SK-N-SH (cell line): ENCODE results near the gene MRFAP1. TPM values are rescaled to one million over a fixed set of nuclear protein-coding genes. Genes with fewer than 3 reads are reported as not detected.

Source experiments
- CTCF ChIA-PET: fragments of 300-600, 350-600 bp; formaldehyde crosslinking; extraction: SDS; loops from one replicate; lab custom pipeline; 2021; lab: Yijun Ruan, JAX
- POLR2A ChIA-PET: fragments of 350-600 bp; sonication (Branson Sonifier 250); formaldehyde crosslinking; extraction: SDS; loops from one replicate; lab custom pipeline; 2020; ENCODE audit warnings: antibody characterized with exemption, inconsistent platforms; lab: Yijun Ruan, JAX
- DNase-seq: peaks from one replicate; pipeline ENCODE4 v3.0.0; 2012
- H2AFZ ChIP-seq: fragments of 200-600 bp; sonication (generic); 2 replicates; pipeline ENCODE4 v1.8.1; 2016; ENCODE audit warnings: antibody characterized with exemption, mild to moderate bottlenecking, low read depth
- H3F3A ChIP-seq: fragments of 200-600 bp; sonication (generic); replicated peaks from 2 replicates; pipeline ENCODE3; 2016; ENCODE audit warnings: antibody characterized with exemption, mild to moderate bottlenecking; ENCODE audit not compliant: insufficient read depth
- H3K27ac ChIP-seq, 2 experiments: fragments of 200-500 bp in 1 of 2; fragments of 200-600 bp in 1 of 2; sonication (Bioruptor generic) in 1 of 2; sonication (generic), shearing (Covaris generic) in 1 of 2; 2 replicates each; pipeline versions ENCODE4 v1.5.1 to v1.6.1; 2014 to 2016; ENCODE audit warnings: low read depth in 2 of 2, inconsistent platforms in 1 of 2, low read length in 1 of 2, mild to moderate bottlenecking in 1 of 2, mixed read lengths in 1 of 2
- H3K27me3 ChIP-seq: fragments of 200-600 bp; sonication (generic), shearing (Covaris generic); 2 replicates; pipeline ENCODE4 v1.6.1; 2016; ENCODE audit warnings: mixed run types; ENCODE audit not compliant: insufficient read depth
- H3K36me3 ChIP-seq, 2 experiments: fragments of 200-500 bp in 1 of 2; fragments of 200-600 bp in 1 of 2; sonication (Bioruptor generic) in 1 of 2; sonication (generic) in 1 of 2; replicated peaks in 1 of 2; 2 replicates each; pipeline versions ENCODE3 to v1.5.1; 2014 to 2016; ENCODE audit warnings: low read length in 1 of 2, mild to moderate bottlenecking in 1 of 2; ENCODE audit not compliant: insufficient read depth in 2 of 2, control insufficient read depth in 1 of 2
- H3K4me1 ChIP-seq, 2 experiments: fragments of 200-500 bp in 1 of 2; fragments of 200-600 bp in 1 of 2; sonication (Bioruptor generic) in 1 of 2; sonication (generic), shearing (Covaris generic) in 1 of 2; 2 replicates each; pipeline versions ENCODE4 v1.5.1 to v1.6.1; 2014 to 2016; ENCODE audit warnings: low read depth in 1 of 2, low read length in 1 of 2, mixed run types in 1 of 2; ENCODE audit not compliant: insufficient read depth in 2 of 2, control insufficient read depth in 1 of 2
- H3K4me2 ChIP-seq: fragments of 200-600 bp; sonication (generic), shearing (Covaris generic); 2 replicates; pipeline ENCODE4 v1.6.1; 2017; ENCODE audit warnings: mixed run types
- H3K4me3 ChIP-seq, 2 experiments: fragments of 200-500 bp in 1 of 2; fragments of 200-600 bp in 1 of 2; sonication (Bioruptor generic) in 1 of 2; sonication (generic), shearing (Covaris generic) in 1 of 2; 2 replicates each; pipeline versions ENCODE4 v1.5.1 to v1.8.1; 2014 to 2016; ENCODE audit warnings: low read depth in 2 of 2, inconsistent platforms in 1 of 2, low read length in 1 of 2, mild to moderate bottlenecking in 1 of 2, mixed read lengths in 1 of 2, moderate library complexity in 1 of 2
- H3K79me2 ChIP-seq: fragments of 200-600 bp; sonication (generic); 2 replicates; pipeline ENCODE4 v1.8.1; 2017; ENCODE audit warnings: mild to moderate bottlenecking; ENCODE audit not compliant: insufficient read depth
- H3K9ac ChIP-seq: fragments of 200-600 bp; sonication (generic); 2 replicates; pipeline ENCODE4 v1.6.1; 2017; ENCODE audit warnings: mixed run types
- H3K9me2 ChIP-seq: fragments of 200-600 bp; sonication (generic); 2 replicates; pipeline ENCODE4 v1.6.1; 2017; ENCODE audit warnings: mixed run types
- H3K9me3 ChIP-seq: fragments of 200-600 bp; sonication (generic); 2 replicates; pipeline ENCODE4 v1.6.1; 2017; ENCODE audit warnings: mixed run types, mild to moderate bottlenecking, moderate library complexity
- H4K20me1 ChIP-seq: fragments of 200-600 bp; sonication (generic); 2 replicates; pipeline ENCODE4 v1.6.1; 2017; ENCODE audit warnings: mild to moderate bottlenecking, mixed run types; ENCODE audit not compliant: insufficient read depth
- FOSL2 ChIP-seq: IDR thresholded peaks from 2 replicates; pipeline ENCODE4 v1.4.0; 2012; ENCODE audit warnings: low read depth, mild to moderate bottlenecking, moderate library complexity, borderline replicate concordance
- FOXM1 ChIP-seq: IDR thresholded peaks from 2 replicates; pipeline ENCODE4 v1.4.0; 2012; ENCODE audit warnings: low read depth, mild to moderate bottlenecking
- JUND ChIP-seq: IDR thresholded peaks from 2 replicates; pipeline ENCODE4 v1.4.0; 2012
- MEF2A ChIP-seq: IDR thresholded peaks from 2 replicates; pipeline ENCODE4 v1.4.0; 2012; ENCODE audit warnings: low read depth, borderline replicate concordance
- NFIC ChIP-seq: IDR thresholded peaks from 2 replicates; pipeline ENCODE4 v1.4.0; 2012; ENCODE audit warnings: borderline replicate concordance
- POLR2AphosphoS5 ChIP-seq: IDR thresholded peaks from 2 replicates; pipeline ENCODE4 v1.6.1; 2012; ENCODE audit warnings: low read depth, low read length
- RAD21 ChIP-seq: IDR thresholded peaks from 2 replicates; pipeline ENCODE4 v1.6.1; 2012; ENCODE audit warnings: mild to moderate bottlenecking, low read length
- SMC3 ChIP-seq: IDR thresholded peaks from 2 replicates; pipeline ENCODE4 v1.6.1; 2012; ENCODE audit warnings: low read depth, low read length, improper control_type of control experiment
- TAF1 ChIP-seq: IDR thresholded peaks from 2 replicates; pipeline ENCODE4 v1.6.1; 2012; ENCODE audit warnings: low read depth, mild to moderate bottlenecking, low read length, moderate library complexity, borderline replicate concordance
- TCF12 ChIP-seq: IDR thresholded peaks from 2 replicates; pipeline ENCODE4 v1.4.0; 2012
- USF2 ChIP-seq: fragments of 150-350 bp; IDR thresholded peaks from 2 replicates; pipeline ENCODE4 v1.6.1; 2017; ENCODE audit warnings: antibody characterized with exemption, low read length, low read depth, borderline replicate concordance
- WGBS: methylation state at CpG from one replicate; pipeline ENCODE4 v1.1.6; 2017; ENCODE audit warnings: low lambda C conversion rate; 5-methylcytosine and 5-hydroxymethylcytosine counted together
- polyA plus RNA-seq, 3 experiments: library from polyadenylated mRNA; depleted of rRNA; stranded (reverse); fragments of >200 nt; gene quantifications; 2 replicates each; pipeline ENCODE4 v1.2.3, GENCODE V29; 2012
- TF ChIP-seq, protein P1 (sequence below): fragments of 200-600 bp; sonication (generic); IDR thresholded peaks from 2 replicates; pipeline ENCODE4 v1.6.1; 2017; ENCODE audit warnings: antibody characterized with exemption, mild to moderate bottlenecking, moderate library complexity
- TF ChIP-seq, protein P2 (sequence below): IDR thresholded peaks from 2 replicates; pipeline ENCODE4; 2012
- TF ChIP-seq, protein P3 (sequence below): IDR thresholded peaks from 2 replicates; pipeline ENCODE4 v1.4.0; 2012; ENCODE audit warnings: low read depth, borderline replicate concordance
- TF ChIP-seq, protein P4 (sequence below): IDR thresholded peaks from 2 replicates; pipeline ENCODE4 v1.4.0; 2012; ENCODE audit warnings: low read depth, borderline replicate concordance

Gene MRFAP1
- polyA plus RNA-seq, 1 of the 3 experiments (the other 2 are of a cell fraction), result 416 TPM

DNA sequence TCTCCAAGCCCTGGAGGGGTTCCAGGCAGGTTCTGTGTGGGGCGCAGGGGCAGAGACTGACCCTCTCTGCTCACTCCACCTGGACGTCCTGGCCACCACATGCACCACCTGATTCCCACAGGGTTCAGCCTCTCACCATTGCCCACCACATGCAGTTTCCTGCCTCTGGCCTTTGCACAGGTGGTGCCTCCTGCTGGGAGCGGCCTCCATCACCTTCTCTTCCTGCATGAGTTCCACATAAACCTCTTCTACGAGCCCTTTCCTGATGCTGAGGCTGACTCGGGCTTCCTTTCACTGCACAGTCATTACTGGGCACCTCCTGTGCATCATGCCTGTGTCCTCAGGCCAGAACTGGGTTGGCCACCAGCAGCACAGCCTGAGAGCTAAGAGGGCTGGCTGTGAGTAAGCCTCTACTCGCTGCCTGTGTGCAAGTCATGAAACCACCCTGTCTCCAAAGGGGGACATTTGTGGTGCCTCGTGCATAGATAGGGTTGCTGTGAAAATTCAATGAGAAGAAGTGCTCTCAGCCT is 45.6 kb upstream of the MRFAP1 start:
- Histone ChIP-seq H3K36me3 (peaks cover 0 to 4% of the 10 kb centered on the region in 2 experiments), H3K27ac (no peak overlapping the region), H4K20me1 (no peaks in the 10 kb centered on the region), H2AFZ (no peak overlapping the region), H3K9me3 (no peaks in the 10 kb centered on the region), H3K4me3 (no peak overlapping the region), H3F3A (no peaks in the 10 kb centered on the region), H3K4me2 (no peak overlapping the region), H3K4me1 (no peaks in the 10 kb centered on the region), H3K27me3 (no peaks in the 10 kb centered on the region), H3K9ac (no peak overlapping the region), H3K79me2 (no peaks in the 10 kb centered on the region), H3K9me2 (no peaks in the 10 kb centered on the region)
- no peak for DNase-seq
- WGBS, result 85% methylated on average over 6 of the region's 7 CpGs
- no peak for TF ChIP-seq MEF2A
- no peak for TF ChIP-seq TCF12
- TF ChIP-seq JUND, result no peak
- TF ChIP-seq RAD21, result no peak
- no peak for TF ChIP-seq FOSL2
- no peak for TF ChIP-seq USF2
- TF ChIP-seq, protein P1, sequence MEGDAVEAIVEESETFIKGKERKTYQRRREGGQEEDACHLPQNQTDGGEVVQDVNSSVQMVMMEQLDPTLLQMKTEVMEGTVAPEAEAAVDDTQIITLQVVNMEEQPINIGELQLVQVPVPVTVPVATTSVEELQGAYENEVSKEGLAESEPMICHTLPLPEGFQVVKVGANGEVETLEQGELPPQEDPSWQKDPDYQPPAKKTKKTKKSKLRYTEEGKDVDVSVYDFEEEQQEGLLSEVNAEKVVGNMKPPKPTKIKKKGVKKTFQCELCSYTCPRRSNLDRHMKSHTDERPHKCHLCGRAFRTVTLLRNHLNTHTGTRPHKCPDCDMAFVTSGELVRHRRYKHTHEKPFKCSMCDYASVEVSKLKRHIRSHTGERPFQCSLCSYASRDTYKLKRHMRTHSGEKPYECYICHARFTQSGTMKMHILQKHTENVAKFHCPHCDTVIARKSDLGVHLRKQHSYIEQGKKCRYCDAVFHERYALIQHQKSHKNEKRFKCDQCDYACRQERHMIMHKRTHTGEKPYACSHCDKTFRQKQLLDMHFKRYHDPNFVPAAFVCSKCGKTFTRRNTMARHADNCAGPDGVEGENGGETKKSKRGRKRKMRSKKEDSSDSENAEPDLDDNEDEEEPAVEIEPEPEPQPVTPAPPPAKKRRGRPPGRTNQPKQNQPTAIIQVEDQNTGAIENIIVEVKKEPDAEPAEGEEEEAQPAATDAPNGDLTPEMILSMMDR, result no peak
- no peak for TF ChIP-seq SMC3
- TF ChIP-seq, protein P2, sequence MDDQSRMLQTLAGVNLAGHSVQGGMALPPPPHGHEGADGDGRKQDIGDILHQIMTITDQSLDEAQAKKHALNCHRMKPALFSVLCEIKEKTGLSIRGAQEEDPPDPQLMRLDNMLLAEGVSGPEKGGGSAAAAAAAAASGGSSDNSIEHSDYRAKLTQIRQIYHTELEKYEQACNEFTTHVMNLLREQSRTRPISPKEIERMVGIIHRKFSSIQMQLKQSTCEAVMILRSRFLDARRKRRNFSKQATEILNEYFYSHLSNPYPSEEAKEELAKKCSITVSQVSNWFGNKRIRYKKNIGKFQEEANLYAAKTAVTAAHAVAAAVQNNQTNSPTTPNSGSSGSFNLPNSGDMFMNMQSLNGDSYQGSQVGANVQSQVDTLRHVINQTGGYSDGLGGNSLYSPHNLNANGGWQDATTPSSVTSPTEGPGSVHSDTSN, result no peak
- TF ChIP-seq FOXM1, result no peak
- no peak for TF ChIP-seq TAF1
- TF ChIP-seq, protein P3, sequence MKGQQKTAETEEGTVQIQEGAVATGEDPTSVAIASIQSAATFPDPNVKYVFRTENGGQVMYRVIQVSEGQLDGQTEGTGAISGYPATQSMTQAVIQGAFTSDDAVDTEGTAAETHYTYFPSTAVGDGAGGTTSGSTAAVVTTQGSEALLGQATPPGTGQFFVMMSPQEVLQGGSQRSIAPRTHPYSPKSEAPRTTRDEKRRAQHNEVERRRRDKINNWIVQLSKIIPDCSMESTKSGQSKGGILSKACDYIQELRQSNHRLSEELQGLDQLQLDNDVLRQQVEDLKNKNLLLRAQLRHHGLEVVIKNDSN, result no peak
- no peak for TF ChIP-seq NFIC
- TF ChIP-seq, protein P4, sequence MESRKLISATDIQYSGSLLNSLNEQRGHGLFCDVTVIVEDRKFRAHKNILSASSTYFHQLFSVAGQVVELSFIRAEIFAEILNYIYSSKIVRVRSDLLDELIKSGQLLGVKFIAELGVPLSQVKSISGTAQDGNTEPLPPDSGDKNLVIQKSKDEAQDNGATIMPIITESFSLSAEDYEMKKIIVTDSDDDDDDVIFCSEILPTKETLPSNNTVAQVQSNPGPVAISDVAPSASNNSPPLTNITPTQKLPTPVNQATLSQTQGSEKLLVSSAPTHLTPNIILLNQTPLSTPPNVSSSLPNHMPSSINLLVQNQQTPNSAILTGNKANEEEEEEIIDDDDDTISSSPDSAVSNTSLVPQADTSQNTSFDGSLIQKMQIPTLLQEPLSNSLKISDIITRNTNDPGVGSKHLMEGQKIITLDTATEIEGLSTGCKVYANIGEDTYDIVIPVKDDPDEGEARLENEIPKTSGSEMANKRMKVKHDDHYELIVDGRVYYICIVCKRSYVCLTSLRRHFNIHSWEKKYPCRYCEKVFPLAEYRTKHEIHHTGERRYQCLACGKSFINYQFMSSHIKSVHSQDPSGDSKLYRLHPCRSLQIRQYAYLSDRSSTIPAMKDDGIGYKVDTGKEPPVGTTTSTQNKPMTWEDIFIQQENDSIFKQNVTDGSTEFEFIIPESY, result no peak
- TF ChIP-seq POLR2AphosphoS5, result no peak
- CTCF ChIA-PET, result no interaction called here
- POLR2A ChIA-PET, result no interaction called here
